Esophagus muscularis mucosa (tissue), 4 donors: ENCODE measurements around the gene CHRM4.

Experiments
- EP300 ChIP-seq: sonication (generic); formaldehyde crosslinking; IDR thresholded peaks from one replicate; pipeline ENCODE4 v1.6.1; 2017; ENCODE audit warnings: antibody characterized with exemption
- POLR2A ChIP-seq: fragments of 450-650 bp; IDR thresholded peaks from one replicate; pipeline ENCODE4 v1.6.1; 2017; ENCODE audit warnings: antibody characterized with exemption, moderate library complexity, mild to moderate bottlenecking, low read depth
- TF ChIP-seq, protein P1 (sequence below), 3 experiments: fragments of 200-600 bp in 2 of 3; fragments of 450-650 bp in 1 of 3; sonication (generic) in 2 of 3; IDR thresholded peaks; one replicate each; pipeline ENCODE4 v1.5.1; 2017 to 2019; ENCODE audit warnings: antibody characterized with exemption in 3 of 3, mild to moderate bottlenecking in 2 of 3, moderate library complexity in 1 of 3

- TF ChIP-seq, protein P1, sequence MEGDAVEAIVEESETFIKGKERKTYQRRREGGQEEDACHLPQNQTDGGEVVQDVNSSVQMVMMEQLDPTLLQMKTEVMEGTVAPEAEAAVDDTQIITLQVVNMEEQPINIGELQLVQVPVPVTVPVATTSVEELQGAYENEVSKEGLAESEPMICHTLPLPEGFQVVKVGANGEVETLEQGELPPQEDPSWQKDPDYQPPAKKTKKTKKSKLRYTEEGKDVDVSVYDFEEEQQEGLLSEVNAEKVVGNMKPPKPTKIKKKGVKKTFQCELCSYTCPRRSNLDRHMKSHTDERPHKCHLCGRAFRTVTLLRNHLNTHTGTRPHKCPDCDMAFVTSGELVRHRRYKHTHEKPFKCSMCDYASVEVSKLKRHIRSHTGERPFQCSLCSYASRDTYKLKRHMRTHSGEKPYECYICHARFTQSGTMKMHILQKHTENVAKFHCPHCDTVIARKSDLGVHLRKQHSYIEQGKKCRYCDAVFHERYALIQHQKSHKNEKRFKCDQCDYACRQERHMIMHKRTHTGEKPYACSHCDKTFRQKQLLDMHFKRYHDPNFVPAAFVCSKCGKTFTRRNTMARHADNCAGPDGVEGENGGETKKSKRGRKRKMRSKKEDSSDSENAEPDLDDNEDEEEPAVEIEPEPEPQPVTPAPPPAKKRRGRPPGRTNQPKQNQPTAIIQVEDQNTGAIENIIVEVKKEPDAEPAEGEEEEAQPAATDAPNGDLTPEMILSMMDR (IDR thresholded peaks at IDR 0.05), result no peak
- TF ChIP-seq POLR2A (no peak), EP300 (no peak)
Measured at GRCh38 chr11:46385169-46386004, 6.2 kb downstream of the CHRM4 start.
